Left lung (tissue), 10 donors: ENCODE results near the gene SPATA31C1. TPM values are rescaled to one million over a fixed set of nuclear protein-coding genes. Genes with fewer than 3 reads are reported as not detected.

Experiments
- ATAC-seq: fragments of 200-7000 bp; cut with Tn5 transposase; one replicate; pipeline ENCODE4 v1.9.1; 2020; ENCODE audit warnings: moderate library complexity
- DNase-seq, 4 donors: peaks; one replicate each; pipeline ENCODE4 v3.0.0-alpha.2; 2013 to 2020
- H3K27ac ChIP-seq, 2 donors: fragments of 200-600 bp; sonication (generic) in 1 of 2; one replicate each; pipeline versions ENCODE4 v1.5.0 to v1.8.0; 2020 to 2021
- H3K27me3 ChIP-seq, 2 donors: fragments of 200-600 bp; sonication (generic) in 1 of 2; one replicate each; pipeline versions ENCODE4 v1.5.0 to v1.8.0; 2020 to 2021
- H3K36me3 ChIP-seq, 2 donors: fragments of 200-600 bp; sonication (generic) in 1 of 2; one replicate each; pipeline versions ENCODE4 v1.5.0 to v1.8.0; 2020 to 2021
- H3K4me1 ChIP-seq, 2 donors: fragments of 200-600 bp; one replicate each; pipeline ENCODE4 v1.8.0; 2021
- H3K4me3 ChIP-seq, 2 donors: fragments of 200-600 bp; sonication (generic) in 1 of 2; one replicate each; pipeline versions ENCODE4 v1.5.0 to v1.8.0; 2020 to 2021; ENCODE audit warnings: mild to moderate bottlenecking in 1 of 2
- H3K9me3 ChIP-seq, 2 donors: fragments of 200-600 bp; sonication (generic) in 1 of 2; one replicate each; pipeline versions ENCODE4 v1.5.0 to v1.8.0; 2020 to 2021
- intact Hi-C, 2 donors: fragments of 100-400 bp; cut with DNase I; formaldehyde crosslinking; loops; one replicate each; pipeline versions ENCODE4 v1.11.2 to v1.14.2; 2022
- polyA plus RNA-seq, 6 donors: library from polyadenylated mRNA; unstranded; fragments of 120-200 nt; gene quantifications; one replicate each; pipeline ENCODE4 v1.2.1, GENCODE V29; 2013; ENCODE audit not compliant: insufficient read length in 6 of 6
- total RNA-seq, 2 donors: library from RNA; stranded (reverse); fragmentation: NEBNext Ultra II Directional; extraction: Animal tissue kit (Norgen Biotek cat#: 25700); gene quantifications; one replicate each; pipeline ENCODE4 v1.2.1, GENCODE V29; 2021
- TF ChIP-seq, protein P1 (sequence below), 2 donors: fragments of 200-600 bp; sonication (generic) in 1 of 2; IDR thresholded peaks; one replicate each; pipeline versions ENCODE4 v1.5.0 to v1.8.0; 2021; ENCODE audit warnings: antibody characterized with exemption in 2 of 2
- donor health status: DM: no; HTN: yes; CAD: no.
- donor health status: DM: no; HTN: no; CAD: no.

SPATA31C1 gene
- total and polyA plus RNA-seq, 8 donors: 0.07 to 0.11 TPM; not detected in 6

DNA sequence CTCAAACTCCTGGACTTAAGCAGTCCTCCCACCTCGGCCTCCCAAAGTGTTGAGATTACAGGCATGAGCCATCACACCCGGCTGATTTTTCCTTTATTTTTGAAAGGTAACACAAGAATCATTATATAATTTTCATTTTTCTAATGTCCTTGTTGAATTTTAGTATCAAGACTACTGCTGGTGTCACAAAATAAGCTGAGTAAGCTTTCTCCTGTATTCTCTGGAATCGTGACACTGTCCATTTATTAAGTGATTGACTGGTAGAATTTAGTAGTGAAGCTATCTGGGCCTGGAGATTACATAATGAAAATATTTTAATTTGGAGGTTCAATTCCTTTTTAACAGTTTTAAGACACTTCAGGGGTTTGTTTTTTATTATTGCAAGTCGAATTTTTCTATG is 47.1 kb downstream of the SPATA31C1 start:
- Histone ChIP-seq H3K27me3 (no peaks in the 10 kb centered on the region), H3K4me1 (no peaks in the 10 kb centered on the region), H3K4me3 (no peak overlapping the region), H3K36me3 (peaks cover 0 to 33% of the 10 kb centered on the region in 2 donors), H3K9me3 (no peaks in the 10 kb centered on the region), H3K27ac (no peak overlapping the region)
- TF ChIP-seq, protein P1, sequence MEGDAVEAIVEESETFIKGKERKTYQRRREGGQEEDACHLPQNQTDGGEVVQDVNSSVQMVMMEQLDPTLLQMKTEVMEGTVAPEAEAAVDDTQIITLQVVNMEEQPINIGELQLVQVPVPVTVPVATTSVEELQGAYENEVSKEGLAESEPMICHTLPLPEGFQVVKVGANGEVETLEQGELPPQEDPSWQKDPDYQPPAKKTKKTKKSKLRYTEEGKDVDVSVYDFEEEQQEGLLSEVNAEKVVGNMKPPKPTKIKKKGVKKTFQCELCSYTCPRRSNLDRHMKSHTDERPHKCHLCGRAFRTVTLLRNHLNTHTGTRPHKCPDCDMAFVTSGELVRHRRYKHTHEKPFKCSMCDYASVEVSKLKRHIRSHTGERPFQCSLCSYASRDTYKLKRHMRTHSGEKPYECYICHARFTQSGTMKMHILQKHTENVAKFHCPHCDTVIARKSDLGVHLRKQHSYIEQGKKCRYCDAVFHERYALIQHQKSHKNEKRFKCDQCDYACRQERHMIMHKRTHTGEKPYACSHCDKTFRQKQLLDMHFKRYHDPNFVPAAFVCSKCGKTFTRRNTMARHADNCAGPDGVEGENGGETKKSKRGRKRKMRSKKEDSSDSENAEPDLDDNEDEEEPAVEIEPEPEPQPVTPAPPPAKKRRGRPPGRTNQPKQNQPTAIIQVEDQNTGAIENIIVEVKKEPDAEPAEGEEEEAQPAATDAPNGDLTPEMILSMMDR (IDR thresholded peaks at IDR 0.05): no peak
- intact Hi-C loops: no loop called here
- no peak for ATAC-seq
- DNase-seq: no peak

DNA sequence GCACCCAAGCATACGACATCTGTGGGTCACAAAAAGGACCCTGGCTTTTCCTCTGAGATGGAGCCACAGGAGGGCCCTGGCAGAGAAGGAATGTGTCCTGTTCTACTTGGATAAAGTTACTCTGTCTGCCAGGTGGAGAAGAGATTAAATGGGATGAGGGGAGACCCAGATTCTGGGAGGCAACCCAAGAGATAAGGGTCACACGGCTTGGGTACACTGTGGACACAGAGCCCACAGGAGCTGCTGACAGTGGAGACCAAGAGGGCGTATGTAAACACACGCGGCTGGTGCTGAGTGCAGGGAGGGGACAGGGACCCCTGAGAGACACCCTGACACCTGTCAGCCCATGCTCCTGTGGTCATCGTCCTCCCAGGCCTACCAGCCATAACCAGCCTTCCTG is 50.4 kb downstream of the SPATA31C1 start:
- Histone ChIP-seq H3K4me1 (no peaks in the 10 kb centered on the region), H3K9me3 (no peaks in the 10 kb centered on the region), H3K27me3 (no peaks in the 10 kb centered on the region), H3K36me3 (peaks cover 0 to 47% of the 10 kb centered on the region in 2 donors), H3K4me3 (no peak overlapping the region), H3K27ac (no peak overlapping the region)
- TF ChIP-seq, protein P1 (IDR thresholded peaks at IDR 0.05): no peak
- intact Hi-C loops: no loop called here
- ATAC-seq: no peak
- no peak for DNase-seq

DNA sequence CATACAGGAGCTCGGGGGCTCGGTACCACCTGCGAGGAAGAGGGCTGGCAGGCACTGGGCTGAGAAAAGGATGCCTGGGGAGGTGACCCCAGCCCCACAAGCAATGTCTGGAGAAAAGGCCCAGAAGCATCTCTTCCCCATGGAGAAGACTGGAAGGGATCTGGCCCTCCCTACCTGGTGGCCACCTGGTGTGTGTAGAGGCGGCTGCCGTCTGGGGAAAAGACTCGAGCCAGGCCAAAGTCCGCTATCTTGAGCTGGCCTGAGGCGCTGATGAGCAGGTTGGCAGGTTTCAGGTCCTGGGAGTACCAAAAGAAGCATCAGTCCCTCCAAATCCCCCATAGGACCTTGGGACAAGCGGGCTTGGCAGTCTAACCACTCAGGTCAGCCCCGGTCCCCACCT is 52.8 kb downstream of the SPATA31C1 start:
- Histone ChIP-seq H3K27ac (no peak overlapping the region), H3K4me1 (peaks cover 0 to 10% of the 10 kb centered on the region in 2 donors), H3K4me3 (no peak overlapping the region), H3K27me3 (no peaks in the 10 kb centered on the region), H3K9me3 (no peaks in the 10 kb centered on the region), H3K36me3 (peaks cover 0 to 47% of the 10 kb centered on the region in 2 donors)
- TF ChIP-seq, protein P1 (IDR thresholded peaks at IDR 0.05): no peak
- intact Hi-C loops: no loop called here
- ATAC-seq: no peak
- DNase-seq: no peak

DNA sequence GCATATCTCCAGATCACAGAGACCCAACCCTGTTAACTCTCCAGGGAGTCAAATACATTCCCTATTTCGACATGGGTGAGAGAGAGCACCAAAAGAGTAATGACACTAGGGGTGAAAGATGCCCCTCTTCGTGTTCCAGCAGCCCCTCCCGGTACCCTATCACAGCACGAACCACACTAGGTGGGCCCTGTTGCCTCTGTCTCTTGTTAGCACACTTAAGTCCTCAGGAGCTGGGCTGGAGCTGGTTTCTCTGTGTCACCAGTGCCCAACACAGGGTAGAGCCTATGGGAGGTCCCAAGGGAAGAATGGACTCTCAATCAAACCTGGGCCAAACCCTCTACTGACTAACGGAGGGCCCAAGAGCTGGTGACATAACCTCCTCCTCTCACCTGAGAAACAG is 55.4 kb downstream of the SPATA31C1 start:
- H3K4me1 ChIP-seq: peaks cover 0 to 10% of the 10 kb centered on the region in 2 donors
- H3K27me3 ChIP-seq: no peaks in the 10 kb centered on the region
- intact Hi-C loops: no loop called here
- no peak overlapping the region for H3K27ac ChIP-seq
- TF ChIP-seq, protein P1 (IDR thresholded peaks at IDR 0.05): no peak
- no peak overlapping the region for H3K4me3 ChIP-seq
- no peak for ATAC-seq
- H3K36me3 ChIP-seq: peaks cover 0 to 31% of the 10 kb centered on the region in 2 donors
- no peak for DNase-seq
- no peaks in the 10 kb centered on the region for H3K9me3 ChIP-seq

Other genes starting within 250 kb of the SPATA31C1 start
- gene CTSL, start 191.8 kb upstream of the SPATA31C1 start, total RNA-seq: 100 to 1,000 TPM; 180 to 565 TPM
- 10 to 100 TPM; 69.6 to 82.8 (median 73.8) TPM for gene CTSL, start 191.8 kb upstream of the SPATA31C1 start, polyA plus RNA-seq
- not detected for gene SPATA31E1, start 35.1 kb upstream of the SPATA31C1 start, total RNA-seq
- under 1 TPM in 1 of 6 donors, not detected in 5; 0.04 TPM for gene SPATA31E1, start 35.1 kb upstream of the SPATA31C1 start, polyA plus RNA-seq
- 1 to 10 TPM; 7.2 to 7.8 TPM for gene CDK20, start 56.6 kb downstream of the SPATA31C1 start, total RNA-seq
- 10 to 100 TPM; 12.8 to 19.3 (median 15.5) TPM for gene CDK20, start 56.6 kb downstream of the SPATA31C1 start, polyA plus RNA-seq
- gene SPATA31C2, start 220.5 kb downstream of the SPATA31C1 start, total RNA-seq: not detected
- gene SPATA31C2, start 220.5 kb downstream of the SPATA31C1 start, polyA plus RNA-seq: under 1 TPM in 1 of 6 donors, not detected in 5; 0.06 TPM